DMS153 treated with DMSO at 0.1 percent for 48 hours (cell line): Measurements from ENCODE around the gene GPR152.
"Not testable (repeated sequence)": the region's sequence is repeated elsewhere in the genome, so short reads cannot be mapped to it uniquely, and the experiment has no call there.

Experiments used
- DNase-seq: peaks from one replicate; lab custom pipeline; 2025; ENCODE audit not compliant: unreplicated experiment; lab: John Stamatoyannopoulos, UW

The GPR152 gene

GRCh38 chr11:67489203-67489884 lies 36.8 kb upstream of the GPR152 start:
- DNase-seq: no peak

DNA sequence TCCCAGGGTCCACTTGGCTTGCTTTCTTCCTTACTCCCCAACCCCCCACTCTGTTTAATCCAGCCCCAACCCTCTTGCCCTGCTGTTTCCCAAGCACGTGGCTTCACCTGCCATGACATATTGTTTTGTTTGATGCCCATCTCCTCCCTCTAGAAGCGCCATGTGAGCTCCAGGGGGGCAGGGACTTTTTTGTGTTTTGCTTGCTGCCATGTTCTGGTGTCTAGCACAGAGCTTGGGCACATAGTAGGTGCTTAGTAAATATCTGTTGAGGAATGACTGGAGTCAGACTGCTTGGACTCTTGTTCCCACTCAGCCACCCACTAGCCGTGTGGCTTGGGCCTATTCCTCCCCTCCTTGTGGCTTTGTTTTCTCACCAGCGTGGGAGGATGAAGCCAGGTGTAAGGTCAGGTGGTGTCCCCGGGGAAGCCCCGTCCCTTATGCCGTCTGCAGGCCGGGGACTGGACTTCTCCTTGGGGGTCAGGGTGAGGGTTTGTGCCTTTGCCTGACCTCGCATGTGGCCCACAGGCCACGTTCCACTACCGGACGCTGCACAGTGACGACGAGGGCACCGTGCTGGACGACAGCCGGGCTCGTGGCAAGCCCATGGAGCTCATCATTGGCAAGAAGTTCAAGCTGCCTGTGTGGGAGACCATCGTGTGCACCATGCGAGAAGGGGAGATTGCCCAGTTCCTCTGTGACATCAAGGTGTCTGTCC lies 34.1 kb upstream of the GPR152 start:
- DNase-seq: no peak

DNA sequence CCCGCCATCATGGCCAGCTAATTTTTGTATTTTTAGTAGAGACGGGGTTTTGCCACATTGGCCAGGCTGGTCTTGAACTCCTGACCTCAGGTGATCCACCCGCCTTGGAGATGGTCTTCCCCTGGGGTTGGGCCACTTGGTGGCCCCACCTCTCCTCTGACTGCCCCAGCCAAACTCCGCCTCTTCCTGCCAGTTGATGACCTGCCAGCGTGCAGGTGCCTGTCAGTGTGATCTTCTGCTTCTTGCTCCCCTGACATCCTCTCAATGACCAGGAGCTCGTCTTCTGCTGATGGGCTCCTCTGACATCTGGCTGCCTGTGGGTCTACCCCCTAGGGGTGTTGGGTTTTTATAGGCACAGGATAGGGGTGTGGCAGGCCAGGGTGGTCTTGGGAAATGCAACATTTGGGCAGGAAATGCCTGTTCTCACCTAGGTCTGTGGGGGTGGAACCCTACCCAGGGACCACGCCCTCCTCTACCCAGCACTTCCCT lies 33.4 kb upstream of the GPR152 start:
- DNase-seq: not testable (repeated sequence)

DNA sequence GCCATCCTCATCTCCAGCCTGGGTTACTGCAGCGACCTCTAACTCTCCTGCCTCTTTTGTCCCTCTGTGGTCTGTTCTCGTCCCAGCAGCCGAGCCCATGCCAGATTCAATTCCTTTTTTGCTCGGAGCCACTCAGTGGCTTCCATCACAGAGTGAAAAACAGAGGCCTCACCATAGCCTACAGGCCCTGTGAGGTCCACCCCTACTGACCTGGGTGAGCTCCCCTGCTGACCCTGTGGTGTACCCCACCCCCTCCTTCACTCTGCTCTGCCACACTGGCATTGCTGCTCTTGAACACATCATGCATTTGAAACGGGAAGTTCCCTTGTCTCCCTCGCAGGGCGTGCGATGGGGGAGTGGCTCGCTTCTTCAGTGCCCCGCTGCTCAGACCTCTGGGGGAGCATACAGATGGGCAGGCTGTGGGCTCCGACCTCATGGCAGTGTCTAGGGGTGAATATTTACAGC lies 32.4 kb upstream of the GPR152 start:
- DNase-seq: no peak

DNA sequence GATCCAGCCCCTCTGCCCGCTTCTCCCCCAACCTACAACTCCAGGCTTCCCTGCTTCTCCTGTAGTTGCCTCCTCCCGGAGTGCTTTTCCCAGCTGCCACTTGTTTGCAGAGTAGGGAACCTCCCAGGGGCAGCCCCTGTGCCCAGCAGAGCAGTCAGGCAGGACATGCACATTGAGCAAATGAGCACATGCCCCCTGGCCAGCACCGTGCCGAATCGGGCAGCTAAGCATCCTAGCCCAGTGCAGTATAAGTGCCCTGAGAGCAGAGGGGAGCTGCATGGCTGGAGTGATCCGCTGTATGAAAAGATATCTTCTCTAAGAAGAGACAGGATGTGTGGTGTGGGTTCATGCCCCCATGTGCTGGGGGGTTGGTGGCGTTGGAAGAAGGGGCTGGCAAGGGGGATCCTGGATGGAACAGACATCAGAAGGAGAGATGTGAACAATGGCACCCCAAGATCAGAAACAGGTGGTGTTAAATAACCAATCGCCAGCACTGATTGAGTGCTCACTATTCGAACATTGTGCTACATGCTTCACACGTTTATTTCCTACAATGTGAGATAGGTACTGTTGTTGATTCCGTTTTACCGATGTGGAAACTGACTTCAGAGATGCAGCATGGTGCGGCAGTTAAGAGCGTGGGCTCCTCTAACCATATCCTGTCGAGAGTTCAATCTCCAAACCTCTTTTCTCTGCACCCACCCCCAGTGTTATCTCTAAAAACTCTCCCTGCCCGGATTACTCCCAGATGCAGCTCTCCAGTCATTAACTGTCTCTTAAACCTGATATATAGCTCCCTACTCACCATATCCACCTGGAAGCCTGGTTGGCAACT lies 31.5 kb upstream of the GPR152 start:
- DNase-seq: no peak

GRCh38 chr11:67482827-67483798 lies 30.6 kb upstream of the GPR152 start, which contains the start of gene AIP:
AIP (plus strand) TSS chr11:67483026; CDS start chr11:67483159, 133 bp downstream.
- DNase-seq: peak; percentile 98

DNA sequence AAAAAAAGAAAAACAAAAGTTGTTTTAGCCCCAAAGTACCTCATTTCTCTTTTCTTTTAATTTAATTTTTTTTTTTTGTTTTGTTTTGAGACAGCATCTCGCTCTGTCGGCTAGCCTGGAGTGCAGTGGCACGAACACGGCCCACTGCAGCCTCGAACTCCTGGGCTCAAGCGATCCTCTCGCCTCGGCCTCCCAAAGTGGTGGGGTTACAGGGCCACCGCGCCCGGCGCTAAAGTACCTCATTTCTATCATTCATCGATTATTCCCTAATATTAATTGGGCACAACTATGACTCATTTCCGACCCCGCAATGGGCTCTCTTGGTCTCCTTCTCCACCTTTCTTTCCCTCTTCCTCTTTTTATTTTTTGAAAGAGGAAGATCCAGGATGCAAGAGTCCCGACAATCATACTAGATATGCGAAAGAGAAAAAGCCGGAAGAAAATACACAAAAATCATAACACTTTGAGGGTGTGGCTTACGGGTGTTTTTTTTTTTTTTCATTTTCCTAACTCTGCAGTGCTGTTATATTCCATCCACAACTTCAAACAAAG lies 29.8 kb upstream of the GPR152 start:
- no peak for DNase-seq

DNA sequence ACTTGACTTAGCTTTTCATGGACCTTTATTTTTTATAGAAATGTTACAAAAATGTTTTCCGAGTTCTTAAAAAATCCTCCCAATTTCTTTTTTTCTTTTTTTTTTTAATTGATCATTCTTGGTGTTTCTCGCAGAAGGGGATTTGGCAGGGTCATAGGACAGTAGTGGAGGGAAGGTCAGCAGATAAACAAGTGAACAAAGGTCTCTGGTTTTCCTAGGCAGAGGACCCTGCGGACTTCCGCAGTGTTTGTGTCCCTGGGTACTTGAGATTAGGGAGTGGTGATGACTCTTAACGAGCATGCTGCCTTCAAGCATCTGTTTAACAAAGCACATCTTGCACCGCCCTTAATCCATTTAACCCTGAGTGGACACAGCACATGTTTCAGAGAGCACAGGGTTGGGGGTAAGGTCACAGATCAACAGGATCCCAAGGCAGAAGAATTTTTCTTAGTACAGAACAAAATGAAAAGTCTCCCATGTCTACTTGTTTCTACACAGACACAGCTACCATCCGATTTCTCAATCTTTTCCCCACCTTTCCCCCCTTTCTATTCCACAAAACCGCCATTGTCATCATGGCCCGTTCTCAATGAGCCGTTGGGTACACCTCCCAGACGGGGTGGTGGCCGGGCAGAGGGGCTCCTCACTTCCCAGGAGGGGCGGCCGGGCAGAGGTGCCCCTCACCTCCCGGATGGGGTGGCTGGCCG lies 25.0 kb upstream of the GPR152 start:
- not testable (repeated sequence) for DNase-seq

DNA sequence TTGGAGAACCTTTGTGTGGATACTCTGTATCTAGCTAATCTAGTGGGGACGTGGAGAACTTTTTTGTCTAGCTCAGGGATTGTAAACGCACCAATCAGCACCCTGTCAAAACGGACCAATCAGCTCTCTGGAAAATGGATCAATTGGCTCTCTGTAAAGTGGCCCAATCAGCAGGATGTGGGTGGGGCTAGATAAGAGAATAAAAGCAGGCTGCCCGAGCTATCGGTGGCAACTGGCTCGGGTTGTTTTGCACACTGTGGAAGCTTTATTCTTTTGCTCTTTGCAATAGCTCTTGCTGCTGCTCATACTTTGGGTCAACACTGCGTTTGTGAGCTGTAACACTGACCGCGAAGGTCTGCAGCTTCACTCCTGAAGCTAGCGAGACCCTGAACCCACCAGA lies 24.2 kb upstream of the GPR152 start:
- DNase-seq: not testable (repeated sequence)

DNA sequence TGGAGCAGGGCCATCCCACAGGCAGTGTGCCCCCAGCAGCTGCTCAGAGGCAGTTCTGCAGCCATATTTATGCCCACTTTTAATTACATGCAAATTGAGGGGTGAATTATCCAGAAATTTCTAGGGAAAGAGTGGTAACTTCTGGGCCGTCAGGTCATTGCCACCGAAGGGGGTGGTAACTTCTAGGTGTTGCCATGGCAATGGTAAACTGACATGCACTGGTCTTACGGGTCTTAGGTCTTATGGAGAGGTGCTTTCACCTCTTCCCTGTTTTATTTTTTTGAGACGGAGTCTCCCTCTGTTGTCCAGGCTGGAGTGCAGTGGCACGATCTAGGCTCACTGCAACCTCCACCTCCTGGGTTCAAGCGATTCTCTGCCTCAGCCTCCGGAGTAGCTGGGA lies 20.4 kb upstream of the GPR152 start:
- DNase-seq: no peak

DNA sequence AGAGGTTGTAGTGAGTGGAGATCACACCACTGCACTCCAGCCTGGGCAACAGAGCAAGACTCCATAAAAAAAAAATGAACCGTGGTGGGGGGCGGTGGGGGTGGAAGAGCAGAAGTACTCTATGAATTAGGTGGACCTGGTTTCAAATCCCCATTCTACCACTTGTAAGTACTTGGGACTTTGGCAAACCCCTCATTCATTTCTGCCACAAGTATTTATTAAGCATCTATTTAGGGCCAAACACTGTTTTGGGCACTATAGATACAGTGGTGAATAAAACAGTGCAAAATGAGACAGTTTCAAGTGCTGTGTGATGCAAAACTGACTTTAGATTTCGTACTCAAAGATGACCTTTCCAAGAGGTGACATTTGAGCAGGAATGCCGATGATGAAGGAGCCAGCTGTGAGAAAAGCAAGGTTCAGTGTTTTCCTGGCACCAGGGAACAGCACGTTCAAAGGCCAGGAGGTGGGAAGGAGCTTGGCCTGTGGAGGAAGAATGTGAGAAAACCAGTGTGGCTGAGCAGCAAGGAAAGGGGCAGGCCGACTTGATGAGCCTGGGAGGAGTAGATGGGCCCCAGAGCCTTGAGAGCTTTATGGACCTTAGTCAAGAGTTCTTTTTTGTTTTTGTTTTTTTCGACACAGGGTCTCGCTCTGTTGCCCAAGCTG lies 17.9 kb upstream of the GPR152 start:
- no peak for DNase-seq

DNA sequence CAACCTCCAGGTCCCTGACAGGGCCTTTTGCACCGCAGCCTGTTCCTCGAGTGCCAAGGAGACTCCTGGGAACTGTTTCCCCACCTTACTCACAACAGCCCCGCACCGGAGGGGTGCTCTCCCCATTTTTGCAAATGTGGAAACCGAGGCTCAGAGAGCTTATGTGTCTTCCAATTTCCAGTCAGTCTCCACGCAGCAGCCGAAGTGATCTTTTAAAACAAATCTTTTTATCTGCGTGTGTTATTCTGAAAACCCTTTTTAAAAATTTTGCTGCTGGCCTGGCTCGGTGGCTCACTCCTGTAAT lies 16.9 kb upstream of the GPR152 start:
- DNase-seq: no peak

GRCh38 chr11:67468759-67469507 lies 16.4 kb upstream of the GPR152 start, which contains the start of gene TMEM134:
TMEM134 (minus strand) TSS chr11:67469251; CDS start chr11:67469192, 59 bp downstream.
- DNase-seq: peak; percentile 64

- no peak for DNase-seq
Observed at GRCh38 chr11:67468456-67468758, 15.9 kb upstream of the GPR152 start.

GRCh38 chr11:67468056-67468455 lies 15.5 kb upstream of the GPR152 start:
- DNase-seq: no peak

- DNase-seq: no peak
Observed at GRCh38 chr11:67466962-67467771, 14.6 kb upstream of the GPR152 start.

- no peak for DNase-seq
Observed at GRCh38 chr11:67466367-67466766, 13.8 kb upstream of the GPR152 start.
